OCI-LY3 (cell line): ENCODE measurements around the gene CAMTA1.

ENCODE experiments used
- H2AFZ ChIP-seq: fragments of 200-600, 300-600 bp; shearing (Covaris generic); 2 replicates; pipeline ENCODE4 v1.6.0; 2014; ENCODE audit warnings: antibody characterized with exemption, low read depth, low read length
- H3K27ac ChIP-seq: fragments of 200-600, 300-600 bp; sonication (generic); 2 replicates; pipeline ENCODE4 v1.5.1; 2014; ENCODE audit warnings: mild to moderate bottlenecking, low read length, moderate library complexity, mixed read lengths
- H3K27me3 ChIP-seq: fragments of 200-600, 300-600 bp; sonication (generic); 2 replicates; pipeline ENCODE4 v1.6.1; 2014; ENCODE audit warnings: low read depth, low read length, mixed read lengths
- H3K36me3 ChIP-seq: fragments of 200-600, 300-600 bp; sonication (generic); replicated peaks from 2 replicates; pipeline ENCODE3; 2014; ENCODE audit warnings: low read depth, low read length, mixed read lengths
- H3K4me1 ChIP-seq: fragments of 300-600, 200-600 bp; sonication (generic); 2 replicates; pipeline ENCODE4 v1.6.1; 2014; ENCODE audit warnings: low read length, mixed read lengths
- H3K4me2 ChIP-seq: fragments of 200-600, 300-600 bp; sonication (generic); 2 replicates; pipeline ENCODE4 v1.6.1; 2014; ENCODE audit warnings: low read length, mixed read lengths
- H3K4me3 ChIP-seq: fragments of 300-600, 200-600 bp; sonication (generic); 2 replicates; pipeline ENCODE4 v1.5.1; 2014; ENCODE audit warnings: antibody characterized with exemption, mild to moderate bottlenecking, low read length, moderate library complexity
- H3K79me2 ChIP-seq: fragments of 300-600, 200-600 bp; shearing (Covaris generic); 2 replicates; pipeline ENCODE4 v1.6.1; 2014; ENCODE audit warnings: mild to moderate bottlenecking, low read length, mixed read lengths
- H3K9ac ChIP-seq: fragments of 300-600, 200-600 bp; shearing (Covaris generic); 2 replicates; pipeline ENCODE4 v1.6.0; 2014; ENCODE audit warnings: mild to moderate bottlenecking, low read length, moderate library complexity
- H3K9me3 ChIP-seq: fragments of 200-600, 300-600 bp; shearing (Covaris generic); 2 replicates; pipeline ENCODE4 v1.6.1; 2014; ENCODE audit warnings: low read length, mixed read lengths; ENCODE audit not compliant: insufficient read depth
- H4K20me1 ChIP-seq: fragments of 200-600, 300-600 bp; sonication (generic); 2 replicates; pipeline ENCODE4 v1.6.1; 2016; ENCODE audit warnings: low read length, mixed read lengths; ENCODE audit not compliant: insufficient read depth
- EZH2phosphoT487 ChIP-seq: fragments of 200-600 bp; shearing (Covaris generic); IDR thresholded peaks from 2 replicates; pipeline ENCODE4 v1.6.1; 2018; ENCODE audit warnings: antibody characterized with exemption, mixed run types, low read depth
- TF ChIP-seq, protein P1 (sequence below): fragments of 200-600, 300-600 bp; sonication (generic); IDR thresholded peaks from 2 replicates; pipeline ENCODE4 v1.5.1; 2014; ENCODE audit warnings: antibody characterized with exemption, low read length, low read depth

CAMTA1 gene

DNA sequence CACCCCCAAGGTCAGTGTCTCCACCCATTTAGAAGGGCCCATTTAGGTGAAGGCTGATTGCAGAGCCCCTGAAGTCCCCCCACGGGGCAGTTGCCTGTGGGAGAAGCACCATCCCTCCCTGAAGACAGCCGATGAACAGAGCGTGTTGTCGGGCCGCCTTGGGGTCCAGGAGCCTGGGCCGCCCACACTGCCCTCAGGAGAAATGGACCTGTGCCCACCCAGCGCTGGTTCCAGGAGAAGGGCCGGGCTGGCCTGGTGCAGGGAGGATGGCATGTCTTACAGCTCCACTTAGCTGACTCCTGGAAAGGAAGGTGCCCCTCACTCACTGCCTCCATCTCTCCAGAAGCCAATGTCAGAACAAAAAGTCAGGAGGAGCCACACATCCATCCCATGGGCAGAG is 733.2 kb downstream of the CAMTA1 start:
- peaks cover 21% of the 10 kb centered on the region for H3K27me3 ChIP-seq
- no peak overlapping the region for H2AFZ ChIP-seq
- H3K79me2 ChIP-seq = no peaks in the 10 kb centered on the region
- H3K36me3 ChIP-seq = no peaks in the 10 kb centered on the region
- no peaks in the 10 kb centered on the region for H3K9me3 ChIP-seq
- TF ChIP-seq, protein P1, sequence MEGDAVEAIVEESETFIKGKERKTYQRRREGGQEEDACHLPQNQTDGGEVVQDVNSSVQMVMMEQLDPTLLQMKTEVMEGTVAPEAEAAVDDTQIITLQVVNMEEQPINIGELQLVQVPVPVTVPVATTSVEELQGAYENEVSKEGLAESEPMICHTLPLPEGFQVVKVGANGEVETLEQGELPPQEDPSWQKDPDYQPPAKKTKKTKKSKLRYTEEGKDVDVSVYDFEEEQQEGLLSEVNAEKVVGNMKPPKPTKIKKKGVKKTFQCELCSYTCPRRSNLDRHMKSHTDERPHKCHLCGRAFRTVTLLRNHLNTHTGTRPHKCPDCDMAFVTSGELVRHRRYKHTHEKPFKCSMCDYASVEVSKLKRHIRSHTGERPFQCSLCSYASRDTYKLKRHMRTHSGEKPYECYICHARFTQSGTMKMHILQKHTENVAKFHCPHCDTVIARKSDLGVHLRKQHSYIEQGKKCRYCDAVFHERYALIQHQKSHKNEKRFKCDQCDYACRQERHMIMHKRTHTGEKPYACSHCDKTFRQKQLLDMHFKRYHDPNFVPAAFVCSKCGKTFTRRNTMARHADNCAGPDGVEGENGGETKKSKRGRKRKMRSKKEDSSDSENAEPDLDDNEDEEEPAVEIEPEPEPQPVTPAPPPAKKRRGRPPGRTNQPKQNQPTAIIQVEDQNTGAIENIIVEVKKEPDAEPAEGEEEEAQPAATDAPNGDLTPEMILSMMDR = no peak
- TF ChIP-seq EZH2phosphoT487 = no peak
- no peaks in the 10 kb centered on the region for H3K4me1 ChIP-seq
- H3K4me3 ChIP-seq = no peak overlapping the region
- no peaks in the 10 kb centered on the region for H4K20me1 ChIP-seq
- no peak overlapping the region for H3K9ac ChIP-seq
- H3K4me2 ChIP-seq = no peak overlapping the region
- no peak overlapping the region for H3K27ac ChIP-seq

DNA sequence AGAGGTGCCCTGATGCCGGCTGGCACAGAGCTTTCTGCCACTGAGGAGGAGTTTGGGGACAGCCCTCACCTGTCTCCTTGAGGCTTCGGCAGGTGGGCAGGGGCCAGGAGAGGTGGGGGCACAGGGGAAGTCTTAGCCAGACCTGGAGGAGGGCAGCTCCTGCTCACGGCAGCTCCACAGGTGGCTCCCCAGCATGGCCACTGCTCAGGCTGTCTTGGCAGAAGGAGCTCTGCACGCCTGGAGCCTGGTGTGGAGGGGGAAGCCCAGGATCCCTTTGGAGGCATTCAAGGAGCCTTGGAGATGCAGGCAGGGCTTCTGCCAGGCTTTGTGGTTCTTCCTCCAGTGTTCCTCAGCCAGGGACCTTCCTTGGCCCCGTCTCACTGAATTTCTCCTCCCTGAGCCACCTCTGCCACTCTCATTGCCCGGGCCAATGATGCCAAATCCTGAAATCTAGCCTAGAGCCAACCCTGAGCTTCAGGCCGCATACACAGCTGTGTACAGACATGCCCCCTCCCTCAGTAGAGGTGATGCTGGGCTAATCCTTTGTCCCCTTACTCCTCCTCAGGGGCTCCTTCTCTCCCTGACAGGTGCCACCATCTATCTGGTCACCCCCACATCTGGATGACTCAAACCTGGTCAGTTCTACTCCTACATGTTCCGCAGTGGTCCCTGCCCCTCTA is 734.1 kb downstream of the CAMTA1 start:
- Histone ChIP-seq H3K79me2 (no peaks in the 10 kb centered on the region), H3K4me3 (no peak overlapping the region), H3K36me3 (no peaks in the 10 kb centered on the region), H2AFZ (no peak overlapping the region), H3K4me1 (no peaks in the 10 kb centered on the region), H3K4me2 (no peak overlapping the region), H3K9me3 (no peaks in the 10 kb centered on the region), H3K27me3 (peaks cover 21% of the 10 kb centered on the region), H3K9ac (no peak overlapping the region), H4K20me1 (no peaks in the 10 kb centered on the region), H3K27ac (no peak overlapping the region)
- TF ChIP-seq EZH2phosphoT487 = no peak
- TF ChIP-seq, protein P1 = no peak

DNA sequence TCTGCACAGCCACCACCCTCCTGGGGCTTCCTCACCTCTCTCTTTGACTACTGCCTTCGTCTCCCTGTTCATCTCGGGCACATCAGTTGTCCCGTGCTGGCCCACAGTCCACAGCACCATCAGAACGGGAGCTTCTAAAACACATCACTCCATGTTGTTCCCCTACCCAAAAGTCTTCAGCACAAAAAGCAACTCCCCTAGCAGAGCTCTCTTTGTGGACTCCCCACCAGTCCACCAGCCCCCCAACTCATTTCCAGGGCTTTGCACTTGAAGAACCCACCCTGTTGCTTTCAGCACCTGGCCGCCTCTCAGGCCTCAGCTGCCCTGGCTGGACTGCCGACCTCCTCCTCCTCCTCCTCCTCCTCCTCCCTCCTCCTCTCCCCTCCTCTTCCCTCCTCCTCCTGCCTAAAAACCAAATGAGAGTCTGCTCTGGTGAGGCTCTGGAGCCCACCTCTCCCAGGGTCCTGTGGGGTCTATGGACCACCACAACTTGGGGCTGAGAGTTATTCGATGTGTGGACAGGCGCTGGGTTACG is 734.7 kb downstream of the CAMTA1 start:
- Histone ChIP-seq H3K27me3 (peaks cover 21% of the 10 kb centered on the region), H4K20me1 (no peaks in the 10 kb centered on the region), H3K4me3 (no peak overlapping the region), H3K4me2 (no peak overlapping the region), H3K79me2 (no peaks in the 10 kb centered on the region), H2AFZ (no peak overlapping the region), H3K27ac (no peak overlapping the region), H3K4me1 (no peaks in the 10 kb centered on the region), H3K36me3 (no peaks in the 10 kb centered on the region), H3K9me3 (no peaks in the 10 kb centered on the region), H3K9ac (no peak overlapping the region)
- TF ChIP-seq, protein P1 = no peak
- no peak for TF ChIP-seq EZH2phosphoT487

- H3K27ac ChIP-seq = no peak overlapping the region
- no peaks in the 10 kb centered on the region for H3K79me2 ChIP-seq
- H3K4me1 ChIP-seq = no peaks in the 10 kb centered on the region
- H3K4me3 ChIP-seq = no peak overlapping the region
- H2AFZ ChIP-seq = no peak overlapping the region
- no peak for TF ChIP-seq EZH2phosphoT487
- TF ChIP-seq, protein P1 = no peak
- H3K27me3 ChIP-seq = peaks cover 21% of the 10 kb centered on the region
- H4K20me1 ChIP-seq = no peaks in the 10 kb centered on the region
- no peak overlapping the region for H3K9ac ChIP-seq
- H3K4me2 ChIP-seq = no peak overlapping the region
- H3K9me3 ChIP-seq = no peaks in the 10 kb centered on the region
- H3K36me3 ChIP-seq = no peaks in the 10 kb centered on the region
Observed at GRCh38 chr1:7520496-7520895, 735.2 kb downstream of the CAMTA1 start.
